AG09309 (cell line): ENCODE measurements around the gene CCDC7.
A peak's percentile ranks its signal among the peaks of the same experiment; 100 is the strongest.
"Not testable (repeated sequence)": the region's sequence is repeated elsewhere in the genome, so short reads cannot be mapped to it uniquely, and the experiment has no call there.

Experiments used
- DNase-seq: peaks from one replicate; pipeline ENCODE4 v3.0.0-alpha.2; 2010; ENCODE audit warnings: low read depth
- H3K4me3 ChIP-seq: 2 replicates; pipeline ENCODE4 v1.5.1; 2011; ENCODE audit warnings: mild to moderate bottlenecking, low read depth, low read length, moderate library complexity; ENCODE audit not compliant: control insufficient read depth
- TF ChIP-seq, protein P1 (sequence below): IDR thresholded peaks from 2 replicates; pipeline ENCODE4 v1.5.1; 2011; ENCODE audit warnings: mild to moderate bottlenecking, low read depth, low read length, inconsistent platforms; ENCODE audit not compliant: insufficient read depth, control insufficient read depth; ENCODE audit errors: missing control alignments

The CCDC7 gene

DNA sequence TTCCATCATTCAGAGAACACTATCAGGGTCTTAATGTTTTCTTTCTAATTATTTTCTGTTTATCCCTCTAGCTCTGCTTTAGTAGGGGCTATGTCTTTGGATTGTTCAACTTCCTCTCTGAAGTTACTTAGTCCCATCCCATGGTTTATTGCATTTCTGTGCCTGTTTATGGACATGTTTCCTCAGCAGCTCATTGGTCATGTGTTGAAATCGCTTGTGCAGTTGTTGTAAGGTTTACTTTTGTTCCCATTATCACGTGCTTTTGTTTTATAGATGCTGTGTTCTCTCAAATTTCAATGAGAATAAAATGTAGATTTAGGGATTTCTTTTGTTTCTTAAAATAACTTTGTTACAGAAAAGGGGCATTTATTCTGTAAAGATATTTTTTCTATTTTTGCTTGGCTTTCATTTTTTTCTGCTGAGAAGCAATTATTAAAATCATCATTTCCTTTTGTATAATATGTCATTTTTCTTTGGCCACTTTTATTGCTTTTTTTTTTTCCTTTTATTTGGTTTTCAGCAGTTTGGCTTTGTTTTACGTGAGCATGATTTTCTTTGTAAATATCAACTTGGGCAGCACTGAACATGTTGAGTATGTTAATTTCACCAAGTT is 110.9 kb downstream of the CCDC7 start:
- TF ChIP-seq, protein P1, sequence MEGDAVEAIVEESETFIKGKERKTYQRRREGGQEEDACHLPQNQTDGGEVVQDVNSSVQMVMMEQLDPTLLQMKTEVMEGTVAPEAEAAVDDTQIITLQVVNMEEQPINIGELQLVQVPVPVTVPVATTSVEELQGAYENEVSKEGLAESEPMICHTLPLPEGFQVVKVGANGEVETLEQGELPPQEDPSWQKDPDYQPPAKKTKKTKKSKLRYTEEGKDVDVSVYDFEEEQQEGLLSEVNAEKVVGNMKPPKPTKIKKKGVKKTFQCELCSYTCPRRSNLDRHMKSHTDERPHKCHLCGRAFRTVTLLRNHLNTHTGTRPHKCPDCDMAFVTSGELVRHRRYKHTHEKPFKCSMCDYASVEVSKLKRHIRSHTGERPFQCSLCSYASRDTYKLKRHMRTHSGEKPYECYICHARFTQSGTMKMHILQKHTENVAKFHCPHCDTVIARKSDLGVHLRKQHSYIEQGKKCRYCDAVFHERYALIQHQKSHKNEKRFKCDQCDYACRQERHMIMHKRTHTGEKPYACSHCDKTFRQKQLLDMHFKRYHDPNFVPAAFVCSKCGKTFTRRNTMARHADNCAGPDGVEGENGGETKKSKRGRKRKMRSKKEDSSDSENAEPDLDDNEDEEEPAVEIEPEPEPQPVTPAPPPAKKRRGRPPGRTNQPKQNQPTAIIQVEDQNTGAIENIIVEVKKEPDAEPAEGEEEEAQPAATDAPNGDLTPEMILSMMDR: no peak
- H3K4me3 ChIP-seq: no peak overlapping the region
- no peak for DNase-seq

DNA sequence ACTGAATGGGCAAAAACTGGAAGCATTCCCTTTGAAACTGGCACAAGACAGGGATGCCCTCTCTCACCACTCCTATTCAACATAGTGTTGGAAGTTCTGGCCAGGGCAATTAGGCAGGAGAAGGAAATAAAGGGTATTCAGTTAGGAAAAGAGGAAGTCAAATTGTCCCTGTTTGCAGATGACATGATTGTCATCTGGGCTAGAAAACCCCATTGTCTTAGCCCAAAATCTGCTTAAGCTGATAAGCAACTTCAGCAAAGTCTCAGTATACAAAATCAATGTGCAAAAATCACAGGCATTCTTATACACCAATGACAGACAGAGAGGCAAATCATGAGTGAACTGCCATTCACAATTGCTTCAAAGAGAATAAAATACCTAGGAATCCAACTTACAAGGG is 116.8 kb downstream of the CCDC7 start:
- H3K4me3 ChIP-seq, DNase-seq: not testable (repeated sequence)

DNA sequence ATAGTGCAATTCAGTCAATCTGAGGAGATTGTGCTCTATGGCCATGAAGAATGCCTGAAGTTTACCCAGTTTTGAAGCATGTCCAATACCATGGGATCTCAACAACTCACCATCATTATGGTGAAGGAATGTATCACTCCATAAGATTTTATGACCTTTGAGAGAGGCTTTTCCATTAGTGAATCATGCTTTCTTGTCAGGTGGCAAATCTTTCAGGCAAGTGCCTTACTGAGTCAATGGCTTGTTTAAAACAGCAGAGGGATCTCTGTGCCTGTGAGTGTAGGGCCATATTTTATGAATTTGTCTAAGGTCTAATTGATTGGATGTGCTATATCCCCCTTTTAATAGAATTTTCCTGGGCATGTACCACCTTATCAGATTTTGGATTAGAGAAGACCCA is 131.5 kb downstream of the CCDC7 start:
- TF ChIP-seq, protein P1: peak; percentile 12
- no peak overlapping the region for H3K4me3 ChIP-seq
- DNase-seq: peak; percentile 1

DNA sequence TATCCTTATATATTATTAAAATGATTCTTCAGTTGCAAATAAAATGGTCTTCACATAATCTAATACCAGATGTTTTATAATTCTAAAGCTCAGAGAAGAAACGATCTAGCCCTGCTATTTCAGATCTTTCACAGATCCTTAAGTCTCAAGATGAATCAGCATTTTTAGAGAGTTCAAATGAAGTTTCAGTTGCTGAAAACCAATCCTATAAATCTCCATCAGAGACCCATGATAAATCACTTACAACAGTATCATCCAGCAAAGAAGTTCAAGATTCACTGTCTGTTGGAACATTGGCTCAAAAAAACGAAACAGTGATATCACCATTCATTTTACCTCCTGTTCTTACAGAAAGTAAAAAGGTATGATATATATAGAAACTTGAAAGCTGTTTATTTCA is 137.0 kb downstream of the CCDC7 start:
- DNase-seq: no peak
- H3K4me3 ChIP-seq: no peak overlapping the region

DNA sequence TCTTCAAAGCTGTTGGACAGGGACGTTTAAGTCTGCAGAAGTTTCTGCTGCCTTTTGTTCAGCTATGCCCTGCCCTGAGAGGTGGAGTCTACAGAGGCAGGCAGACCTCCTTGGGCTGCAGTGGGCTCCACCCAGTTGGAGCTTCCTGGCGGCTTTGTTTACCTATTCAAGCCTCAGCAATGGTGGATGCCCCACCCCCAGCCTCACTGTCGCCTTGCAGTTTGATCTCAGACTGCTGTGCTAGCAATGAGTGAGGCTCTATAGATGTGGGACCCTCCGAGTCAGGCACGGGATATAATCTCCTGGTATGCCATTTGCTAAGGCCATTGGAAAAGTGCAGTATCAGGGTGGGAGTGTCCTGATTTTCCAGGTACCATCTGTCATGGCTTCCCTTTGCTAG is 152.1 kb downstream of the CCDC7 start:
- DNase-seq, H3K4me3 ChIP-seq: not testable (repeated sequence)

More for the DNA sequence above, 137.0 kb downstream of the CCDC7 start:
- TF ChIP-seq, protein P1: no peak

DNA sequence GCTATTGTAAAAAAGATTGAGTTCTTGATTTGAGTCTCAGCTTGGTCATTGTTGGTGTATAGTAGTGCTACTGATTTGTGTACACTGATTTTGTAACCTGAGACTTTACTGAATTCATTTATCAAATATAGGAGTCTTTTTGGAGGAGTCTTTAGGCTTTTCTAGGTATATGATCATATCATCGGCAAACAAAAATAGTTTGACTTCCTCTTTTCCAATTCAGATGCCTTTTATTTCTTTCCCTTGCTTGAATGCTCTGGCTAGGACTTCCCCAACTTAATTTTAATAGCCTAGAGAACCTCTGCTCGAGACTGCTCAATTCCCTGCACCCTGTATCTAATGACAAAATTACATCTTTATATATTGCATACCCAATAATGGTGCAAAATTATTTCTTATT is 154.4 kb downstream of the CCDC7 start:
- no peak overlapping the region for H3K4me3 ChIP-seq
- TF ChIP-seq, protein P1: no peak
- DNase-seq: no peak

DNA sequence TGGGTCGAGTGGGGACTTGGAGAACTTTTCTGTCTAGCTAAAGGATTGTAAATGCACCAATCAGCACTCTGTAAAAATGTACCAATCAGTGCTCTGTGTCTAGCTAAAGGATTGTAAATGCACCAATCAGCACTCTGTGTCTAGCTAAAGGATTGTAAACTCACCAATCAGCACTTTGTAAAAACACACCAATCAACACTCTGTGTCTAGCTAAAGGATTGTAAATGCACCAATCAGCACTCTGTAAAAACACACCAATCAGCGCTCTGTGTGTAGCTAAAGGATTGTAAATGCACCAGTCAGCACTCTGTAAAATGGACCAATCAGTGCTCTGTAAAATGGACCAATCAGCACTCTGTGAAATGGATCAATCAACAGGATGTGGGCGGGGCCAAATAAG is 155.6 kb downstream of the CCDC7 start:
- not testable (repeated sequence) for H3K4me3 ChIP-seq, DNase-seq

DNA sequence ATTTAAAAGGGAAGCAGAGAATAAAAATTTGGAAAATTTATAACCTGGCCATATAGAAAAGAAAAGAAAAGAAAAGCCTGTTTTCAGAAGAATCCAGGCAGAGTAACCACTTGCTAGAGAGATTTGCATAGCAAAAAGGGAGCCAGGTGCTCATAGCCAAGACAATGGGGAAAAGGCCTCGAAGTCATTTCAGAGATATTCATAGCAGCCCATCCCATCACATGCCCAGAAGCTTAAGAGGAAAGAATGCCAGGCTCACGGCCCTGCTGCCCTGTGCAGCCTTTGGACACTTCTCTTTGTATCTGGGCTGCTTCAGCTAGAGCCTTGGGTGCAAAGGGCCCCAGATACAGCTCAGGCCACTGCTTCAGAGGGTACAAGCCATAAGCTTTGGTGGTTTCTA is 159.8 kb downstream of the CCDC7 start:
- no peak for DNase-seq
- TF ChIP-seq, protein P1: no peak
- no peak overlapping the region for H3K4me3 ChIP-seq

DNA sequence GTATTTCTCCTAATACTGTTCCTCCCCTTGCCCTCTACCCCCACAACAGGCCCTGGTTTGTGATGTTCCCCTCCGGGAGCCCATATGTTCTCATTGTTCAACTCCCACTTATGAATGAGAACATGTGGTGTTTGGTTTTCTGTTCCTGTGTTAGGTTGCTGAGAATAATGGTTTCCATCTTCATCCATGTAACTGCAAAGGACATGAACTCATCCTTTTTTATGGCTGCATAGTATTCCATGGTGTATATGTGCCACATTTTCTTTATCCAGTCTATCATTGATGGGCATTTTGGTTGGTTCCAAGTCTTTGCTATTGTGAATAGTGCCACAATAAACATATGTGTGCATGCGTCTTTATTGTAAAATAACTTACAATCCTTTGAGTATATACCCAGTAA is 164.6 kb downstream of the CCDC7 start:
- not testable (repeated sequence) for H3K4me3 ChIP-seq, DNase-seq
